ENCODE data around the gene TMEM132C. TPM values are rescaled to one million over a fixed set of nuclear protein-coding genes. Genes with fewer than 3 reads are reported as not detected.

The TMEM132C gene
- total and polyA plus RNA-seq, 2 of the 13 experiments (the other 11 are each of a cell fraction or from before 2014, with no cell fraction given) = not detected

- TF ChIP-seq NFAT5 (CRISPR knock-in tag; IDR thresholded peaks at IDR 0.05) = no peak
Observed at GRCh38 chr12:128286970-128287369, 20.0 kb downstream of the TMEM132C start (continued).

GRCh38 chr12:128288357-128288756 lies 21.4 kb downstream of the TMEM132C start:
- no peak overlapping the region for H3K4me2 ChIP-seq (ENCODE audit: low read depth, low read length)
- no peak for TF ChIP-seq ZNF329 (CRISPR knock-in tag; IDR thresholded peaks at IDR 0.05; ENCODE audit: low read depth)
- ChIA-PET CTCF (ENCODE audit: low intra/inter-chr PET ratio, low total read pairs) (no interaction called here), POLR2A (no interaction called here)
- in situ Hi-C loops (cut with HindIII; ENCODE audit: extremely low pct_ligation_motif_present, low pct_unique_long_range_greater_than_20kb) = no loop called here
- WGBS (ENCODE audit: low lambda C conversion rate) = no CpG with 5 or more reads among the region's 2 CpGs
- ATAC-seq = no peak
- DNase-seq (ENCODE audit: low spot score) = no peak
- no peaks in the 10 kb centered on the region for H3K36me3 ChIP-seq (replicated peaks in 1 of 2; ENCODE audit: control insufficient read depth in 1 of 2, insufficient read depth in 2 of 2, low read length in 2 of 2)
- no peak overlapping the region for H3K27ac ChIP-seq (ENCODE audit: extremely low read length, insufficient read depth, low read length)
- no peaks in the 10 kb centered on the region for H3K4me1 ChIP-seq (ENCODE audit: insufficient read depth, low read length)
- intact Hi-C loops (cut with micrococcal nuclease; ENCODE audit: unreplicated experiment) = no loop called here
- no peak overlapping the region for H2AFZ ChIP-seq (ENCODE audit: low read length)
- no peaks in the 10 kb centered on the region for H3K9me3 ChIP-seq (ENCODE audit: low read length)
- FAIRE-seq = no peak
- no peaks in the 10 kb centered on the region; a peak in 1 of 5 replicates for H3K27me3 ChIP-seq (ENCODE audit: control insufficient read depth in 1 of 2, insufficient read depth in 2 of 2, low read length in 2 of 2)
- no peak overlapping the region for H3K9ac ChIP-seq (ENCODE audit: insufficient read depth, low read depth, low read length)
- no peaks in the 10 kb centered on the region for H3K79me2 ChIP-seq (ENCODE audit: insufficient read depth, low read length)
- H3K4me3 ChIP-seq (replicated peaks in 1 of 3; ENCODE audit: insufficient read depth in 1 of 3, low read depth in 2 of 3, low read length in 3 of 3) = no peak overlapping the region
- H4K20me1 ChIP-seq (ENCODE audit: insufficient read depth, low read length) = no peaks in the 10 kb centered on the region
- BruUV-seq (replicated peaks) = no TSS peak
